ENCODE data around the gene NFATC3.

- TF ChIP-seq CTCF (IDR thresholded peaks at IDR 0.05): no peak
- TF ChIP-seq EP300 (IDR thresholded peaks at IDR 0.05): no peak
- no peak for TF ChIP-seq POLR2A (IDR thresholded peaks at IDR 0.05)
These were observed 32.7 kb downstream of the NFATC3 start for GRCh38 chr16:68117884-68118283.
